A549 (cell line): ENCODE measurements around the gene MED12L.

Experiments used
- CHD2 ChIP-seq: fragments of 150-350 bp; IDR thresholded peaks from 2 replicates; pipeline ENCODE4 v1.6.1; 2014; ENCODE audit warnings: low read length; ENCODE audit not compliant: partially characterized antibody
- CTCF ChIP-seq: fragments of >200 bp; sonication (Bioruptor Twin); formaldehyde crosslinking; IDR thresholded peaks from 3 replicates; pipeline ENCODE4 v1.5.1; 2016
- FOSL2 ChIP-seq, 2 experiments: fragments of 450-650 bp in 1 of 2; fragments of >200 bp in 1 of 2; sonication (Bioruptor Twin) in 1 of 2; formaldehyde crosslinking; IDR thresholded peaks; 2 replicates each; pipeline versions ENCODE4 v1.5.0 to v1.6.1; 2016 to 2020; ENCODE audit warnings: mild to moderate bottlenecking in 1 of 2, moderate library complexity in 1 of 2
- HOXB13 ChIP-seq: fragments of 250-450 bp; sonication (Bioruptor Pico); IDR thresholded peaks from 2 replicates; pipeline ENCODE4 v1.5.0; 2020; ENCODE audit warnings: low read depth, mild to moderate bottlenecking, moderate library complexity
- MAFK ChIP-seq: fragments of 450-650 bp; IDR thresholded peaks from 2 replicates; pipeline ENCODE4 v1.6.1; 2014; ENCODE audit not compliant: partially characterized antibody
- MAZ ChIP-seq: fragments of 150-350 bp; IDR thresholded peaks from 2 replicates; pipeline ENCODE4 v1.6.1; 2014; ENCODE audit warnings: antibody characterized with exemption, low read depth, low read length, borderline replicate concordance
- PBX3 ChIP-seq: IDR thresholded peaks from 2 replicates; pipeline ENCODE4 v1.6.1; 2012
- SMC3 ChIP-seq: fragments of >200 bp; sonication (Bioruptor Twin); formaldehyde crosslinking; IDR thresholded peaks from 3 replicates; pipeline ENCODE4 v1.6.1; 2018; ENCODE audit warnings: inconsistent platforms

GRCh38 chr3:151218136-151218535 is 132.7 kb downstream of the MED12L start:
- no peak for TF ChIP-seq PBX3
- no peak for TF ChIP-seq CTCF
- TF ChIP-seq HOXB13: no peak
- no peak for TF ChIP-seq CHD2
- TF ChIP-seq MAFK: no peak
- no peak for TF ChIP-seq SMC3
- no peak for TF ChIP-seq MAZ
- no peak for TF ChIP-seq FOSL2 (IDR thresholded peaks at IDR 0.05)
- no peak for TF ChIP-seq FOSL2 (CRISPR knock-in tag; IDR thresholded peaks at IDR 0.05)
